Adrenal gland (tissue), 12 donors: ENCODE measurements around the gene PSAPL1. TPM values are rescaled to one million over a fixed set of nuclear protein-coding genes. Genes with fewer than 3 reads are reported as not detected.

Experiments used
- DNase-seq, 7 donors: peaks; one replicate each; pipeline ENCODE4 v3.0.0-alpha.2; 2019 to 2020
- H3K27ac ChIP-seq, 5 donors: fragments of 200-600 bp; sonication (generic) in 4 of 5; 1 replicate in 3 of 5; 2 replicates in 2 of 5; pipeline versions ENCODE4 v1.5.1 to v1.8.0; 2016 to 2020; ENCODE audit warnings: mild to moderate bottlenecking in 1 of 5
- H3K27me3 ChIP-seq: fragments of 200-600 bp; 2 replicates; pipeline ENCODE4 v1.8.0; 2021
- H3K36me3 ChIP-seq, 2 donors: fragments of 200-600 bp; replicated peaks in 1 of 2; 1 replicate in 1 of 2; 2 replicates in 1 of 2; pipeline versions ENCODE4 v1.5.1 to v1.8.0; 2018 to 2022
- H3K4me1 ChIP-seq, 2 donors: fragments of 200-600 bp; replicated peaks in 1 of 2; 1 replicate in 1 of 2; 2 replicates in 1 of 2; pipeline versions ENCODE4 v1.5.1 to v1.8.0; 2018 to 2021
- H3K4me3 ChIP-seq, 4 donors: fragments of 200-600 bp; sonication (generic) in 3 of 4; one replicate each; pipeline ENCODE4 v1.5.1; 2016 to 2018
- H3K9me3 ChIP-seq, 3 donors: fragments of 200-600 bp; sonication (generic) in 1 of 3; replicated peaks in 1 of 3; 1 replicate in 2 of 3; 2 replicates in 1 of 3; pipeline versions ENCODE4 v1.5.1 to v1.8.0; 2016 to 2021
- POLR2A ChIP-seq, 2 donors: fragments of 450-650 bp; IDR thresholded peaks; one replicate each; pipeline ENCODE4 v1.6.1; 2017; ENCODE audit warnings: antibody characterized with exemption in 2 of 2, mild to moderate bottlenecking in 2 of 2, moderate library complexity in 1 of 2
- WGBS, 4 donors: extraction: QIAGEN DNeasy Blood & Tissue Kit in 2 of 4; methylation state at CpG; one replicate each; pipeline versions ENCODE4 v1.1.5 to v1.1.7; 2013 to 2017; 5-methylcytosine and 5-hydroxymethylcytosine counted together
- intact Hi-C, 2 donors: fragments of 100-400 bp; cut with DNase I; formaldehyde crosslinking; loops; one replicate each; pipeline versions ENCODE4 v1.14.1 to v1.15.0; 2022 to 2023
- polyA plus RNA-seq, 3 donors: library from polyadenylated mRNA; stranded (reverse); fragments of 200-250 nt in 2 of 3; fragments of 350-450 nt in 1 of 3; fragmentation: Illumina TruSeq in 1 of 3; extraction: RNeasy Lipid Tissue Mini Kit (QIAGEN cat#74804) in 1 of 3; gene quantifications; one replicate each; pipeline ENCODE4 v1.2.3, GENCODE V29; 2013 to 2014
- total RNA-seq, 9 donors: library from RNA; depleted of rRNA in 4 of 9; stranded (reverse); fragments of >200 nt in 4 of 9; fragments of 120-200 nt in 1 of 9; fragmentation: NEBNext Ultra II Directional in 1 of 9; extraction: Animal tissue kit (Norgen Biotek cat#: 25700) in 1 of 9; gene quantifications; one replicate each; pipeline versions ENCODE4 v1.1.0 to v1.2.4, GENCODE V29; 2013 to 2023
- TF ChIP-seq, protein P1 (sequence below), 6 experiments: fragments of 450-650 bp in 4 of 6; fragments of 200-600 bp in 2 of 6; sonication (generic) in 1 of 6; IDR thresholded peaks; 1 replicate in 5 of 6; 2 replicates in 1 of 6; pipeline versions ENCODE4 v1.5.1 to v1.8.0; 2016 to 2021; ENCODE audit warnings: antibody characterized with exemption in 6 of 6, mild to moderate bottlenecking in 2 of 6, moderate library complexity in 1 of 6
- donor health status: healthy with polysubstance abuse.
- donor health status: Bipolar disorder and iron deficiency.
- donor health status: DM: yes; HTN: yes; CAD: no.
- donor health status: DM: no; HTN: no; CAD: no.
- donor health status: DM: no; HTN: no; CAD: no.
- donor health status: DM: yes; HTN: yes; CAD: no.

Gene PSAPL1
- total and polyA plus RNA-seq, 12 donors = 0.03 to 0.08 TPM; not detected in 10

DNA sequence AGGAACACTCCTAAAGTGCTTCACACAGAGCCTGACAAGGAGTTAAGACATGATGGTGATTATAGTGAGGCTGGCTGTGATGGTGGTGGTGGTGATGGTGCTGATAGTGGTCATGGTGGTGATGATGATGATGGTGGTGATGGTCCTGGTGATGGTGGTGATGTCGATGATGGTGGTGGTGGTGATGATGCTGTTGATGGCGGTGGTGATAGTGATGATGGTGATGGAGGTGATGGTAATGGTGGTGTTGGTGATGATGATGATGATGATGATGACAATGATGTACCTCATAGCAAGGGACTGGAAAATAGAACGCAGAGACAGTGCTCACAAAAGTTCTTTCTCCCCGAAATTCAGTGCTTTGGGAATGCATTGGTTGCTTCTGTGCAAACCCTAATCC is 34.3 kb upstream of the PSAPL1 start:
- intact Hi-C loops = no loop called here
- DNase-seq = no peak
- no peak overlapping the region for H3K4me3 ChIP-seq
- no peaks in the 10 kb centered on the region for H3K9me3 ChIP-seq
- no peak overlapping the region for H3K27ac ChIP-seq
- no peaks in the 10 kb centered on the region for H3K36me3 ChIP-seq
- no peaks in the 10 kb centered on the region for H3K27me3 ChIP-seq
- 75 to 89% (median 83%) methylated on average over 4 of the region's 4 CpGs for WGBS, 4 donors
- no peak for TF ChIP-seq POLR2A (IDR thresholded peaks at IDR 0.05)
- TF ChIP-seq, protein P1, sequence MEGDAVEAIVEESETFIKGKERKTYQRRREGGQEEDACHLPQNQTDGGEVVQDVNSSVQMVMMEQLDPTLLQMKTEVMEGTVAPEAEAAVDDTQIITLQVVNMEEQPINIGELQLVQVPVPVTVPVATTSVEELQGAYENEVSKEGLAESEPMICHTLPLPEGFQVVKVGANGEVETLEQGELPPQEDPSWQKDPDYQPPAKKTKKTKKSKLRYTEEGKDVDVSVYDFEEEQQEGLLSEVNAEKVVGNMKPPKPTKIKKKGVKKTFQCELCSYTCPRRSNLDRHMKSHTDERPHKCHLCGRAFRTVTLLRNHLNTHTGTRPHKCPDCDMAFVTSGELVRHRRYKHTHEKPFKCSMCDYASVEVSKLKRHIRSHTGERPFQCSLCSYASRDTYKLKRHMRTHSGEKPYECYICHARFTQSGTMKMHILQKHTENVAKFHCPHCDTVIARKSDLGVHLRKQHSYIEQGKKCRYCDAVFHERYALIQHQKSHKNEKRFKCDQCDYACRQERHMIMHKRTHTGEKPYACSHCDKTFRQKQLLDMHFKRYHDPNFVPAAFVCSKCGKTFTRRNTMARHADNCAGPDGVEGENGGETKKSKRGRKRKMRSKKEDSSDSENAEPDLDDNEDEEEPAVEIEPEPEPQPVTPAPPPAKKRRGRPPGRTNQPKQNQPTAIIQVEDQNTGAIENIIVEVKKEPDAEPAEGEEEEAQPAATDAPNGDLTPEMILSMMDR (IDR thresholded peaks at IDR 0.05) = no peak
- no peaks in the 10 kb centered on the region for H3K4me1 ChIP-seq

DNA sequence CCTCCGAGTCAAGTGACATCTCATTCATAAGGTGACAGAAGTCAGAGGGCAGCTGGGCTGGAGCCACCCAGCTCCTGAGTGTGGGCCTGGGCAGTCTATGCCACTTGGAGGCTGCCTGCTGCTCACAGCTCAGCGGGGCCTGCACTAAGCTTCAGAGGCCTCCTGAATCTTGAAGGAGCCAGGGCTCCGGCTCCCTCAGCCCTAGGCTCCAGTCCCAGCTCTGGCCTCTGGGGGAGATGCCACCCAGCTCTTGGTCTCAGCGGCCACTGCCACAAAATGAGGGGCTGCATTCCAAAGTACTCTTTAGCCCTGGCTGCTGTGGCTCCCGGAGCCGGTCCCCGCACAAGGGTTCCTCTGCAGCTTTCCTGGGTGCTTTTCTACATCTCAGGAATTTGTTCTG is 32.7 kb upstream of the PSAPL1 start:
- Histone ChIP-seq H3K9me3 (no peaks in the 10 kb centered on the region), H3K4me3 (no peak overlapping the region), H3K27ac (no peak overlapping the region), H3K4me1 (no peaks in the 10 kb centered on the region), H3K27me3 (no peaks in the 10 kb centered on the region), H3K36me3 (no peaks in the 10 kb centered on the region)
- intact Hi-C loops = no loop called here
- TF ChIP-seq POLR2A (IDR thresholded peaks at IDR 0.05) = no peak
- TF ChIP-seq, protein P1 (IDR thresholded peaks at IDR 0.05) = no peak
- 91 to 100% (median 97%) methylated on average over 1 to 7 of the region's 7 CpGs for WGBS, 4 donors
- no peak for DNase-seq

DNA sequence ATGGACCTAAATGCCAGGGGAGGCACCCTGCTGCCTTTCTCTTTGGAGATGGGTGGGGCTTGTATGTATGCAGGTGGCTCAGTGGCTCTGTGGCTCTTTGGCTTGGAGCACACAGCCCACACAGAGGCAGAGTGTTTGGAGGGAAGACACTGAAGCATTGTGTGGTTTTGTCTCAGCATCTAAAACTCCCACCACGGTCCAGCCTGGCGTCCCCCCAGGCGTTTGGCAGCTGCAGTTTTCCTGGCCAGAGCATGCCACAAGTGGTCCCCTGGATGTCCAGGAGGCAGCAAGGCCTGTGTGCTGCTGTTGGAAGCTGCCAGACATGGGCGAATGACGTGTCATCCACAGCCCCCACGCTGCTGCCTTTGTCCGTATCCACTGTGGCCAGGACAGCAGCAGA is 32.2 kb upstream of the PSAPL1 start:
- no peak for DNase-seq

DNA sequence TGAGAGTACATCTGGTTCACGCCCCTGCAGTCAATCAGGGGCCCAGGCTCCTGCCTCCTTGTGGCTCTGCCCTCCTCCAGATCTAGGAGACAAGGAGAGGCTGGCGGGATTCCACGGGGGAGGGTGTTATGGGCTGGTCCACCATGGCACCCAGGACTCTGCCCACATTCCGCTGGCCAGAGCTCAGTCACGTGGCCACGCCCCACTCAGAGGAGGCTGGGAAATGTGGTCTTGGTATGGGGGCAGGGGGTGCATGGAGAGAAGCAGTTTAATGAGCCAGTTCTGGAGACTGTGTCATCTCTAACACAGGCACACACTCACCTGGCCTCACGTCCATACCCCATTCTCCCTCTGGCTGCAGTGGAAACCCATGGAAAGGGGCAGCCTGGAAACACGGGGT is 31.5 kb upstream of the PSAPL1 start:
- no peak for TF ChIP-seq POLR2A (IDR thresholded peaks at IDR 0.05)
- TF ChIP-seq, protein P1 (IDR thresholded peaks at IDR 0.05) = no peak
- Histone ChIP-seq H3K4me3 (no peak overlapping the region), H3K27me3 (no peaks in the 10 kb centered on the region), H3K4me1 (no peaks in the 10 kb centered on the region), H3K27ac (no peak overlapping the region), H3K36me3 (no peaks in the 10 kb centered on the region), H3K9me3 (no peaks in the 10 kb centered on the region)
- DNase-seq = no peak
- WGBS, 4 donors = 81 to 96% (median 85%) methylated on average over 4 to 8 of the region's 8 CpGs
- intact Hi-C loops = no loop called here

More for the DNA sequence above, 32.2 kb upstream of the PSAPL1 start:
- Histone ChIP-seq H3K27ac (no peak overlapping the region), H3K4me3 (no peak overlapping the region), H3K36me3 (no peaks in the 10 kb centered on the region), H3K4me1 (no peaks in the 10 kb centered on the region), H3K27me3 (no peaks in the 10 kb centered on the region), H3K9me3 (no peaks in the 10 kb centered on the region)
- intact Hi-C loops = no loop called here
- TF ChIP-seq POLR2A (IDR thresholded peaks at IDR 0.05) = no peak
- TF ChIP-seq, protein P1 (IDR thresholded peaks at IDR 0.05) = no peak
- WGBS, 4 donors = 63 to 98% (median 92%) methylated on average over 2 to 7 of the region's 7 CpGs
